ENCODE results near the gene RNF11. TPM values are rescaled to one million over a fixed set of nuclear protein-coding genes. Genes with fewer than 3 reads are reported as not detected.

RNF11 gene
- total RNA-seq, 2 experiments from 2014 or later: 35.1 to 35.3 TPM

GRCh38 chr1:51252366-51252765 is 16.3 kb downstream of the RNF11 start:
- POLR2A ChIA-PET: no interaction called here
- CTCF ChIA-PET: interaction anchor here (0.7 to 1.5 kb wide), 2 partner anchors 11 to 45 kb away, joined by 3 to 4 read pairs; no protein-coding TSS in a partner anchor

GRCh38 chr1:51253691-51254090 is 17.6 kb downstream of the RNF11 start:
- POLR2A ChIA-PET: interaction anchor here (0.6 kb wide), 1 partner anchor 170 kb away, joined by 4 read pairs; no protein-coding TSS in a partner anchor
- CTCF ChIA-PET: interaction anchor here (0.8 kb wide), 1 partner anchor 43 kb away, joined by 3 read pairs; no protein-coding TSS in a partner anchor

GRCh38 chr1:51255331-51255730 is 19.3 kb downstream of the RNF11 start:
- ChIA-PET CTCF (no interaction called here), POLR2A (no interaction called here)

GRCh38 chr1:51263147-51263877 is 27.2 kb downstream of the RNF11 start:
- POLR2A ChIA-PET: no interaction called here
- CTCF ChIA-PET: no interaction called here

GRCh38 chr1:51264451-51264850 is 28.4 kb downstream of the RNF11 start:
- POLR2A ChIA-PET: no interaction called here
- CTCF ChIA-PET: interaction anchor here (1.0 kb wide), 1 partner anchor 72 kb away, joined by 3 read pairs; no protein-coding TSS in a partner anchor

GRCh38 chr1:51265618-51266017 is 29.5 kb downstream of the RNF11 start:
- ChIA-PET CTCF (interaction anchor here (0.8 to 1.0 kb wide), 2 partner anchors 31 to 337 kb away, joined by 3 read pairs; no protein-coding TSS in a partner anchor), POLR2A (no interaction called here)

- POLR2A ChIA-PET: no interaction called here
These were observed 30.1 kb downstream of the RNF11 start for GRCh38 chr1:51266181-51266580.

GRCh38 chr1:51266791-51267190 is 30.7 kb downstream of the RNF11 start:
- ChIA-PET CTCF (interaction anchor here (0.6 to 0.7 kb wide), 2 partner anchors 30 to 555 kb away, joined by 3 to 4 read pairs; partner anchors contain the start of gene RNF11), POLR2A (no interaction called here)

More at GRCh38 chr1:51266181-51266580, 30.1 kb downstream of the RNF11 start:
- CTCF ChIA-PET: interaction anchor here (0.8 to 1.0 kb wide), 2 partner anchors 30 to 337 kb away, joined by 3 read pairs; no protein-coding TSS in a partner anchor

GRCh38 chr1:51268634-51269033 is 32.6 kb downstream of the RNF11 start:
- CTCF ChIA-PET: no interaction called here
- POLR2A ChIA-PET: no interaction called here

GRCh38 chr1:51270751-51271150 is 34.7 kb downstream of the RNF11 start:
- POLR2A ChIA-PET: no interaction called here
- CTCF ChIA-PET: no interaction called here

GRCh38 chr1:51272916-51273315 is 36.8 kb downstream of the RNF11 start:
- ChIA-PET CTCF (no interaction called here), POLR2A (no interaction called here)

GRCh38 chr1:51274676-51275075 is 38.6 kb downstream of the RNF11 start:
- CTCF ChIA-PET: no interaction called here
- POLR2A ChIA-PET: no interaction called here

GRCh38 chr1:51276286-51276685 is 40.2 kb downstream of the RNF11 start:
- ChIA-PET POLR2A (no interaction called here), CTCF (no interaction called here)

GRCh38 chr1:51280321-51280978 is 44.4 kb downstream of the RNF11 start:
- POLR2A ChIA-PET: no interaction called here
- CTCF ChIA-PET: no interaction called here

- CTCF ChIA-PET: interaction anchor here (1.1 kb wide), 1 partner anchor 8 kb away, joined by 5 read pairs; no protein-coding TSS in a partner anchor
- POLR2A ChIA-PET: no interaction called here
These were observed 45.7 kb downstream of the RNF11 start for GRCh38 chr1:51281807-51282206.

GRCh38 chr1:51282605-51283004 is 46.5 kb downstream of the RNF11 start:
- POLR2A ChIA-PET: interaction anchor here (0.7 kb wide), 1 partner anchor 151 kb away, joined by 7 read pairs; no protein-coding TSS in a partner anchor

GRCh38 chr1:51283979-51284378 is 47.9 kb downstream of the RNF11 start:
- POLR2A ChIA-PET: no interaction called here
- CTCF ChIA-PET: interaction anchor here (2.5 kb wide), 1 partner anchor 13 kb away, joined by 5 read pairs; no protein-coding TSS in a partner anchor

More at GRCh38 chr1:51282605-51283004, 46.5 kb downstream of the RNF11 start:
- CTCF ChIA-PET: interaction anchor here (1.1 to 2.5 kb wide), 2 partner anchors 9 to 14 kb away, joined by 5 read pairs; no protein-coding TSS in a partner anchor

- ChIA-PET CTCF (interaction anchor here (2.5 kb wide), 1 partner anchor 12 kb away, joined by 5 read pairs; no protein-coding TSS in a partner anchor), POLR2A (no interaction called here)
These were observed 48.4 kb downstream of the RNF11 start for GRCh38 chr1:51284487-51284954.

- ChIA-PET CTCF (interaction anchor here (0.7 to 2.5 kb wide), 3 partner anchors 11 to 252 kb away, joined by 3 to 5 read pairs (median 3); no protein-coding TSS in a partner anchor), POLR2A (no interaction called here)
These were observed 49.0 kb downstream of the RNF11 start for GRCh38 chr1:51285055-51285454.

GRCh38 chr1:51287966-51288365 is 51.9 kb downstream of the RNF11 start:
- CTCF ChIA-PET: interaction anchor here (1.9 kb wide), 1 partner anchor 9 kb away, joined by 11 read pairs; no protein-coding TSS in a partner anchor
- POLR2A ChIA-PET: interaction anchor here (0.5 kb wide), 1 partner anchor 577 kb away, joined by 4 read pairs; no protein-coding TSS in a partner anchor

Data from activated CD8-positive, alpha-beta memory T cell treated with anti-CD3 and anti-CD28 coated beads for 36 hours (primary cell).